H9 (cell line): ENCODE data around the gene C1orf21. TPM values are rescaled to one million over a fixed set of nuclear protein-coding genes. Genes with fewer than 3 reads are reported as not detected.

Experiments
- DNase-seq: peaks from one replicate; pipeline ENCODE4 v3.0.0-alpha.2; 2017
- H2AFZ ChIP-seq: one replicate; pipeline ENCODE4 v1.6.1; 2013; ENCODE audit warnings: mild to moderate bottlenecking, low read length, control low read depth, moderate library complexity
- H2AK5ac ChIP-seq: 2 replicates; pipeline ENCODE4 v1.6.1; 2013; ENCODE audit warnings: low read length, control low read depth, mixed read lengths; ENCODE audit not compliant: insufficient read length
- H2BK120ac ChIP-seq: one replicate; pipeline ENCODE4 v1.6.1; 2013; ENCODE audit warnings: low read depth, mild to moderate bottlenecking, low read length, control low read depth, inconsistent platforms; ENCODE audit not compliant: poor library complexity, severe bottlenecking
- H2BK12ac ChIP-seq: 2 replicates; pipeline ENCODE4 v1.6.1; 2013; ENCODE audit warnings: low read length, control low read depth, mixed read lengths, low read depth; ENCODE audit not compliant: insufficient read length
- H2BK15ac ChIP-seq: 2 replicates; pipeline ENCODE4 v1.6.1; 2013; ENCODE audit warnings: low read depth, low read length, control low read depth
- H2BK20ac ChIP-seq: one replicate; pipeline ENCODE4 v1.6.1; 2013; ENCODE audit warnings: low read depth, mild to moderate bottlenecking, low read length, control low read depth, inconsistent platforms; ENCODE audit not compliant: poor library complexity, severe bottlenecking
- H2BK5ac ChIP-seq: 2 replicates; pipeline ENCODE4 v1.6.1; 2013; ENCODE audit warnings: low read length, control low read depth, mixed read lengths; ENCODE audit not compliant: insufficient read length
- H3K14ac ChIP-seq: 2 replicates; pipeline ENCODE4 v1.6.1; 2013; ENCODE audit warnings: low read length, control low read depth; ENCODE audit not compliant: insufficient read depth
- H3K18ac ChIP-seq: 2 replicates; pipeline ENCODE4 v1.6.1; 2013; ENCODE audit warnings: low read depth, mild to moderate bottlenecking, mixed read lengths, low read length, control low read depth; ENCODE audit not compliant: insufficient read length
- H3K23ac ChIP-seq: 2 replicates; pipeline ENCODE4 v1.6.1; 2013; ENCODE audit warnings: low read length, control low read depth, mixed read lengths, low read depth; ENCODE audit not compliant: insufficient read length
- H3K23me2 ChIP-seq: 2 replicates; pipeline ENCODE4 v1.6.1; 2013; ENCODE audit warnings: low read depth, mild to moderate bottlenecking, mixed read lengths, low read length, control low read depth; ENCODE audit not compliant: insufficient read length, poor library complexity, severe bottlenecking
- H3K27ac ChIP-seq: 2 replicates; pipeline ENCODE4 v1.5.1; 2013; ENCODE audit warnings: low read length, control low read depth, mixed read lengths, low read depth; ENCODE audit not compliant: insufficient read length
- H3K27me3 ChIP-seq: 2 replicates; pipeline ENCODE4 v1.6.1; 2013; ENCODE audit warnings: low read length, control low read depth, inconsistent platforms; ENCODE audit not compliant: insufficient read depth
- H3K4ac ChIP-seq: 2 replicates; pipeline ENCODE4 v1.6.1; 2013; ENCODE audit warnings: low read depth, mild to moderate bottlenecking, control low read depth, inconsistent platforms, low read length, moderate library complexity
- H3K4me1 ChIP-seq: 2 replicates; pipeline ENCODE4 v1.6.1; 2013; ENCODE audit warnings: low read length, control low read depth, inconsistent platforms; ENCODE audit not compliant: insufficient read depth
- H3K4me2 ChIP-seq: 2 replicates; pipeline ENCODE4 v1.6.1; 2013; ENCODE audit warnings: low read length, control low read depth, mixed read lengths; ENCODE audit not compliant: insufficient read length, insufficient read depth
- H3K56ac ChIP-seq: 2 replicates; pipeline ENCODE4 v1.6.1; 2013; ENCODE audit warnings: low read depth, mild to moderate bottlenecking, mixed read lengths, low read length, control low read depth; ENCODE audit not compliant: insufficient read length
- H3K79me1 ChIP-seq: 2 replicates; pipeline ENCODE4 v1.6.1; 2013; ENCODE audit warnings: low read depth, mild to moderate bottlenecking, moderate library complexity, low read length, control low read depth, inconsistent platforms; ENCODE audit not compliant: insufficient read depth, poor library complexity, severe bottlenecking
- H3K79me2 ChIP-seq: 2 replicates; pipeline ENCODE4 v1.6.1; 2013; ENCODE audit warnings: low read length, control low read depth, inconsistent platforms; ENCODE audit not compliant: insufficient read depth
- H3K9ac ChIP-seq: 2 replicates; pipeline ENCODE4 v1.6.1; 2013; ENCODE audit warnings: low read length, control low read depth, mixed read lengths; ENCODE audit not compliant: insufficient read length; ENCODE audit errors: extremely low read depth
- H3K9me3 ChIP-seq: one replicate; pipeline ENCODE4 v1.6.1; 2013; ENCODE audit warnings: low read depth, low read length, inconsistent platforms; ENCODE audit not compliant: control insufficient read depth
- H3T11ph ChIP-seq: one replicate; pipeline ENCODE4 v1.6.1; 2013; ENCODE audit warnings: mild to moderate bottlenecking, low read length, control low read depth, inconsistent platforms
- H4K20me1 ChIP-seq: one replicate; pipeline ENCODE4 v1.6.1; 2013; ENCODE audit not compliant: control insufficient read depth, insufficient read length, insufficient read depth
- H4K5ac ChIP-seq: 2 replicates; pipeline ENCODE4 v1.6.1; 2013; ENCODE audit warnings: low read depth, mild to moderate bottlenecking, mixed read lengths, low read length, control low read depth; ENCODE audit not compliant: insufficient read length
- H4K8ac ChIP-seq: replicated peaks from 2 replicates; pipeline ENCODE4 v1.6.1; 2013; ENCODE audit warnings: low read length, control low read depth, mixed read lengths, low read depth; ENCODE audit not compliant: insufficient read length
- H4K91ac ChIP-seq: 2 replicates; pipeline ENCODE4 v1.6.1; 2013; ENCODE audit warnings: low read depth, mild to moderate bottlenecking, moderate library complexity, mixed read lengths, low read length, control low read depth; ENCODE audit not compliant: insufficient read length
- H3K27ac Mint-ChIP-seq, 3 experiments: 2 replicates in 2 of 3; 3 replicates in 1 of 3; pipeline ENCODE4 v1.8.0; 2020 to 2021; ENCODE audit warnings: mixed read lengths in 3 of 3, mild to moderate bottlenecking in 1 of 3, moderate library complexity in 1 of 3
- H3K27me3 Mint-ChIP-seq: 2 replicates; pipeline ENCODE4 v1.8.0; 2021; ENCODE audit warnings: low read depth, mild to moderate bottlenecking, moderate library complexity, mixed read lengths
- H3K36me3 Mint-ChIP-seq, 3 experiments: 2 replicates in 2 of 3; 3 replicates in 1 of 3; pipeline ENCODE4 v1.8.0; 2020 to 2021; ENCODE audit warnings: low read depth in 3 of 3, mixed read lengths in 3 of 3; ENCODE audit not compliant: insufficient read depth in 1 of 3
- H3K4me1 Mint-ChIP-seq, 2 experiments: 2 replicates each; pipeline ENCODE4 v1.8.0; 2020; ENCODE audit warnings: mixed read lengths in 2 of 2
- H3K4me3 Mint-ChIP-seq, 2 experiments: 2 replicates in 1 of 2; 3 replicates in 1 of 2; pipeline ENCODE4 v1.8.0; 2020 to 2021; ENCODE audit warnings: mild to moderate bottlenecking in 2 of 2, mixed read lengths in 2 of 2, moderate library complexity in 1 of 2
- H3K9me3 Mint-ChIP-seq, 2 experiments: 2 replicates in 1 of 2; 3 replicates in 1 of 2; pipeline ENCODE4 v1.8.0; 2020; ENCODE audit warnings: mild to moderate bottlenecking in 2 of 2, mixed read lengths in 2 of 2, moderate library complexity in 1 of 2
- CTCF ChIP-seq: fragments of 200-600 bp; sonication (generic); conservative IDR thresholded peaks from 3 replicates; pipeline ENCODE4 v1.8.0; 2021; ENCODE audit warnings: antibody characterized with exemption, mild to moderate bottlenecking
- WGBS: extraction: QIAGEN DNeasy Blood & Tissue Kit; methylation state at CpG from one replicate; pipeline ENCODE4 v1.1.7; 2013; ENCODE audit warnings: missing lambda C conversion rate, low lambda C conversion rate, mixed read lengths; ENCODE audit not compliant: insufficient read length; ENCODE audit errors: extremely low coverage; 5-methylcytosine and 5-hydroxymethylcytosine counted together
- total RNA-seq: library from RNA; stranded (reverse); gene quantifications from 2 replicates; pipeline ENCODE4 v1.2.1, GENCODE V29; 2021

The C1orf21 gene
- total RNA-seq, 1 experiment from 2014 or later: 36.0 TPM

GRCh38 chr1:184616504-184616903 is 229.7 kb downstream of the C1orf21 start:
- WGBS: no CpG with 5 or more reads among the region's 6 CpGs
- no peak overlapping the region for H3K27ac Mint-ChIP-seq
- peaks cover 0 to 23% (median 0%) of the 10 kb centered on the region in 3 experiments; a peak in 3 of 7 replicates for H3K36me3 Mint-ChIP-seq

More at GRCh38 chr1:184616504-184616903, 229.7 kb downstream of the C1orf21 start:
- DNase-seq: no peak
- Histone ChIP-seq H3T11ph (no peak overlapping the region), H2AFZ (no peak overlapping the region), H2BK5ac (no peak overlapping the region), H4K8ac (no peak overlapping the region), H3K23me2 (no peaks in the 10 kb centered on the region), H3K4me1 (no peaks in the 10 kb centered on the region), H2BK120ac (no peak overlapping the region), H3K79me1 (no peaks in the 10 kb centered on the region), H3K14ac (no peak overlapping the region), H2BK15ac (no peak overlapping the region), H3K18ac (no peak overlapping the region), H4K5ac (no peak overlapping the region), H2BK12ac (no peak overlapping the region), H3K4ac (no peak overlapping the region), H3K27ac (no peak overlapping the region), H2BK20ac (no peak overlapping the region), H4K20me1 (no peaks in the 10 kb centered on the region), H3K56ac (no peak overlapping the region), H3K9me3 (no peaks in the 10 kb centered on the region), H3K79me2 (no peaks in the 10 kb centered on the region), H3K9ac (no peak overlapping the region), H2AK5ac (no peak overlapping the region), H3K4me2 (no peak overlapping the region), H4K91ac (no peak overlapping the region), H3K23ac (no peak overlapping the region), H3K27me3 (no peaks in the 10 kb centered on the region)
- TF ChIP-seq CTCF: no peak
- no peaks in the 10 kb centered on the region for H3K27me3 Mint-ChIP-seq
- H3K4me1 Mint-ChIP-seq: peaks cover 0 to 4% of the 10 kb centered on the region in 2 experiments; a peak in 2 of 4 replicates
- no peaks in the 10 kb centered on the region; a peak in 1 of 5 replicates for H3K9me3 Mint-ChIP-seq
- no peak overlapping the region for H3K4me3 Mint-ChIP-seq
